Stomach (tissue), 9 donors: ENCODE results near the gene GMDS. TPM values are rescaled to one million over a fixed set of nuclear protein-coding genes. Genes with fewer than 3 reads are reported as not detected.

Experiments used
- DNase-seq, 2 donors: peaks; one replicate each; pipeline versions ENCODE4 v3.0.0 to v3.0.0-alpha.2; 2013 to 2019
- H3K27ac ChIP-seq, 5 donors: fragments of 200-600 bp in 4 of 5; sonication (generic) in 4 of 5; one replicate each; pipeline ENCODE4 v1.5.1; 2013 to 2019; ENCODE audit warnings: mild to moderate bottlenecking in 1 of 5, moderate library complexity in 1 of 5
- H3K27me3 ChIP-seq, 3 donors: fragments of 200-600 bp; sonication (generic); one replicate each; pipeline ENCODE4 v1.5.1; 2017 to 2019; ENCODE audit warnings: mixed run types in 1 of 3
- H3K36me3 ChIP-seq, 4 donors: fragments of 200-600 bp; sonication (generic); 1 replicate in 3 of 4; 2 replicates in 1 of 4; pipeline ENCODE4 v1.5.1; 2016 to 2019
- H3K4me1 ChIP-seq, 4 donors: fragments of 200-600 bp; sonication (generic); one replicate each; pipeline ENCODE4 v1.5.1; 2016 to 2019
- H3K4me3 ChIP-seq, 4 donors: fragments of 200-600 bp; sonication (generic) in 3 of 4; one replicate each; pipeline ENCODE4 v1.5.1; 2016 to 2019; ENCODE audit warnings: mild to moderate bottlenecking in 1 of 4
- H3K9me3 ChIP-seq, 4 donors: fragments of 200-600 bp; sonication (generic); one replicate each; pipeline ENCODE4 v1.5.1; 2016 to 2019
- EP300 ChIP-seq: sonication (generic); formaldehyde crosslinking; IDR thresholded peaks from one replicate; pipeline ENCODE4 v1.6.1; 2017; ENCODE audit warnings: antibody characterized with exemption
- POLR2A ChIP-seq, 4 donors: fragments of 450-650 bp; IDR thresholded peaks; one replicate each; pipeline ENCODE4 v1.6.1; 2016; ENCODE audit warnings: antibody characterized with exemption in 4 of 4, control low read depth in 2 of 4, mild to moderate bottlenecking in 1 of 4, moderate library complexity in 1 of 4
- POLR2AphosphoS5 ChIP-seq, 3 donors: sonication (generic); formaldehyde crosslinking; IDR thresholded peaks; one replicate each; pipeline ENCODE4 v1.6.1; 2016; ENCODE audit warnings: antibody characterized with exemption in 3 of 3
- WGBS, 5 donors: extraction: QIAGEN DNeasy Blood & Tissue Kit in 3 of 5; methylation state at CpG; one replicate each; pipeline versions ENCODE4 v1.1.5 to v1.1.7; 2013 to 2018; 5-methylcytosine and 5-hydroxymethylcytosine counted together
- intact Hi-C: fragments of 100-400 bp; cut with DNase I; formaldehyde crosslinking; loops from one replicate; pipeline ENCODE4 v1.15.1; 2023; ENCODE audit warnings: low total_unique reads
- polyA plus RNA-seq, 3 donors: library from polyadenylated mRNA; stranded (reverse); fragments of 200-250 nt; gene quantifications; one replicate each; pipeline ENCODE4 v1.2.3, GENCODE V29; 2013
- total RNA-seq, 5 donors: library from RNA; depleted of rRNA; stranded (reverse); fragments of >200 nt; gene quantifications; one replicate each; pipeline versions ENCODE4 v1.1.0 to v1.2.3, GENCODE V29; 2014 to 2016
- TF ChIP-seq, protein P1 (sequence below), 7 experiments: fragments of 450-650 bp in 4 of 7; fragments of 200-600 bp in 3 of 7; sonication (generic) in 3 of 7; IDR thresholded peaks; one replicate each; pipeline ENCODE4 v1.5.1; 2016 to 2019; ENCODE audit warnings: antibody characterized with exemption in 7 of 7, control low read depth in 2 of 7, mild to moderate bottlenecking in 1 of 7
- donor health status: healthy with polysubstance abuse.
- donor health status: Bipolar disorder and iron deficiency.
- donor health status: healthy.

Gene GMDS
- total and polyA plus RNA-seq, 8 donors = 83.7 to 262 (median 121) TPM

- TF ChIP-seq, protein P1, sequence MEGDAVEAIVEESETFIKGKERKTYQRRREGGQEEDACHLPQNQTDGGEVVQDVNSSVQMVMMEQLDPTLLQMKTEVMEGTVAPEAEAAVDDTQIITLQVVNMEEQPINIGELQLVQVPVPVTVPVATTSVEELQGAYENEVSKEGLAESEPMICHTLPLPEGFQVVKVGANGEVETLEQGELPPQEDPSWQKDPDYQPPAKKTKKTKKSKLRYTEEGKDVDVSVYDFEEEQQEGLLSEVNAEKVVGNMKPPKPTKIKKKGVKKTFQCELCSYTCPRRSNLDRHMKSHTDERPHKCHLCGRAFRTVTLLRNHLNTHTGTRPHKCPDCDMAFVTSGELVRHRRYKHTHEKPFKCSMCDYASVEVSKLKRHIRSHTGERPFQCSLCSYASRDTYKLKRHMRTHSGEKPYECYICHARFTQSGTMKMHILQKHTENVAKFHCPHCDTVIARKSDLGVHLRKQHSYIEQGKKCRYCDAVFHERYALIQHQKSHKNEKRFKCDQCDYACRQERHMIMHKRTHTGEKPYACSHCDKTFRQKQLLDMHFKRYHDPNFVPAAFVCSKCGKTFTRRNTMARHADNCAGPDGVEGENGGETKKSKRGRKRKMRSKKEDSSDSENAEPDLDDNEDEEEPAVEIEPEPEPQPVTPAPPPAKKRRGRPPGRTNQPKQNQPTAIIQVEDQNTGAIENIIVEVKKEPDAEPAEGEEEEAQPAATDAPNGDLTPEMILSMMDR (IDR thresholded peaks at IDR 0.05) = no peak
- no peak for TF ChIP-seq POLR2A (IDR thresholded peaks at IDR 0.05)
- no peak for TF ChIP-seq POLR2AphosphoS5 (IDR thresholded peaks at IDR 0.05)
- no peak for TF ChIP-seq EP300
- 94 to 100% (median 100%) methylated on average over 1 of the region's 1 CpG for WGBS, 5 donors
- intact Hi-C loops = no loop called here
- Histone ChIP-seq H3K9me3 (no peaks in the 10 kb centered on the region), H3K27ac (no peak overlapping the region), H3K4me1 (peaks cover 0 to 13% (median 3%) of the 10 kb centered on the region in 4 donors), H3K4me3 (no peak overlapping the region), H3K27me3 (no peaks in the 10 kb centered on the region), H3K36me3 (no peaks in the 10 kb centered on the region)
- no peak for DNase-seq
Measured at GRCh38 chr6:2183752-2184151, 61.7 kb downstream of the GMDS start.

GRCh38 chr6:2183246-2183645 lies 62.2 kb downstream of the GMDS start:
- Histone ChIP-seq H3K36me3 (no peaks in the 10 kb centered on the region), H3K27me3 (no peaks in the 10 kb centered on the region), H3K9me3 (peaks cover 0 to 3% (median 1%) of the 10 kb centered on the region in 4 donors), H3K27ac (no peak overlapping the region), H3K4me3 (no peak overlapping the region), H3K4me1 (peaks cover 0 to 13% (median 3%) of the 10 kb centered on the region in 4 donors)
- TF ChIP-seq, protein P1 (IDR thresholded peaks at IDR 0.05) = no peak
- TF ChIP-seq POLR2AphosphoS5 (IDR thresholded peaks at IDR 0.05) (no peak), EP300 (no peak), POLR2A (IDR thresholded peaks at IDR 0.05) (no peak)
- intact Hi-C loops = no loop called here
- no peak for DNase-seq

- no peak for TF ChIP-seq POLR2AphosphoS5 (IDR thresholded peaks at IDR 0.05)
- TF ChIP-seq, protein P1 (IDR thresholded peaks at IDR 0.05) = no peak
- TF ChIP-seq POLR2A (IDR thresholded peaks at IDR 0.05) = no peak
- no peak for TF ChIP-seq EP300
- DNase-seq = no peak
- intact Hi-C loops = no loop called here
- 40 to 86% (median 58%) methylated on average over 1 of the region's 1 CpG for WGBS, 5 donors
- H3K27me3 ChIP-seq = no peaks in the 10 kb centered on the region
- H3K9me3 ChIP-seq = peaks cover 0 to 9% (median 4%) of the 10 kb centered on the region in 4 donors
- H3K4me3 ChIP-seq = no peak overlapping the region
- H3K4me1 ChIP-seq = peaks cover 0 to 13% (median 3%) of the 10 kb centered on the region in 4 donors
- H3K36me3 ChIP-seq = no peaks in the 10 kb centered on the region
- no peak overlapping the region for H3K27ac ChIP-seq
Measured at GRCh38 chr6:2182251-2182650, 63.2 kb downstream of the GMDS start.

- Histone ChIP-seq H3K4me1 (peaks cover 0 to 13% (median 3%) of the 10 kb centered on the region in 4 donors), H3K36me3 (no peaks in the 10 kb centered on the region), H3K4me3 (no peak overlapping the region), H3K27ac (no peak overlapping the region), H3K27me3 (no peaks in the 10 kb centered on the region), H3K9me3 (peaks cover 0 to 9% (median 4%) of the 10 kb centered on the region in 4 donors)
- 46 to 66% (median 62%) methylated on average over 2 of the region's 2 CpGs for WGBS, 5 donors
- intact Hi-C loops = no loop called here
- TF ChIP-seq, protein P1 (IDR thresholded peaks at IDR 0.05) = no peak
- no peak for TF ChIP-seq POLR2AphosphoS5 (IDR thresholded peaks at IDR 0.05)
- no peak for TF ChIP-seq POLR2A (IDR thresholded peaks at IDR 0.05)
- no peak for TF ChIP-seq EP300
- no peak for DNase-seq
Measured at GRCh38 chr6:2181567-2181966, 63.8 kb downstream of the GMDS start.
